Body of pancreas (tissue), 4 donors: Measurements from ENCODE around the gene GPHB5. TPM values are rescaled to one million over a fixed set of nuclear protein-coding genes. Genes with fewer than 3 reads are reported as not detected.

ENCODE experiments used
- ATAC-seq: fragments of 150-250 bp; one replicate; pipeline ENCODE4 v1.9.1; 2016
- DNase-seq, 4 donors: peaks; one replicate each; pipeline ENCODE4 v3.0.0-alpha.2; 2019
- H3K27ac ChIP-seq, 4 donors: fragments of 200-600 bp; sonication (generic); 1 replicate in 3 of 4; 2 replicates in 1 of 4; pipeline versions ENCODE4 v1.5.1 to v1.6.1; 2016 to 2019; ENCODE audit warnings: mild to moderate bottlenecking in 1 of 4, mixed read lengths in 1 of 4, moderate library complexity in 1 of 4
- H3K27me3 ChIP-seq, 2 donors: fragments of 200-600 bp; sonication (generic); one replicate each; pipeline ENCODE4 v1.6.0; 2016; ENCODE audit warnings: mild to moderate bottlenecking in 1 of 2
- H3K36me3 ChIP-seq, 2 donors: fragments of 200-600 bp; sonication (generic); replicated peaks in 1 of 2; 2 replicates each; pipeline ENCODE4 v1.5.1; 2016; ENCODE audit warnings: low read depth in 2 of 2; ENCODE audit not compliant: insufficient read depth in 1 of 2
- H3K4me1 ChIP-seq: fragments of 200-600 bp; sonication (generic); one replicate; pipeline ENCODE4 v1.6.0; 2016
- H3K4me3 ChIP-seq, 2 donors: fragments of 200-600 bp; sonication (generic); 1 replicate in 1 of 2; 2 replicates in 1 of 2; pipeline ENCODE4 v1.5.1; 2016 to 2019
- H3K9me3 ChIP-seq, 3 donors: fragments of 200-600 bp; sonication (generic); 1 replicate in 2 of 3; 2 replicates in 1 of 3; pipeline ENCODE4 v1.5.1; 2016
- CTCF ChIP-seq, 7 experiments: fragments of 450-650 bp in 4 of 7; fragments of 200-600 bp in 3 of 7; sonication (generic) in 3 of 7; IDR thresholded peaks; one replicate each; pipeline ENCODE4 v1.5.1; 2016 to 2019; ENCODE audit warnings: antibody characterized with exemption in 7 of 7
- POLR2A ChIP-seq, 3 donors: fragments of 450-650 bp; IDR thresholded peaks; one replicate each; pipeline ENCODE4 v1.6.1; 2016; ENCODE audit warnings: antibody characterized with exemption in 3 of 3, mild to moderate bottlenecking in 2 of 3
- WGBS, 2 donors: methylation state at CpG; one replicate each; pipeline ENCODE4 v1.1.5; 2017; 5-methylcytosine and 5-hydroxymethylcytosine counted together
- intact Hi-C: fragments of 100-400 bp; cut with DNase I; formaldehyde crosslinking; loops from one replicate; pipeline ENCODE4 v1.15.1; 2023
- total RNA-seq, 2 donors: library from RNA; depleted of rRNA; stranded (reverse); fragments of >200 nt; gene quantifications; one replicate each; pipeline ENCODE4 v1.1.0, GENCODE V29; 2016

GPHB5 gene
- total RNA-seq, 2 donors from 2014 or later = not detected

- H3K9me3 ChIP-seq = no peaks in the 10 kb centered on the region
- intact Hi-C loops = no loop called here
- DNase-seq = no peak
- TF ChIP-seq POLR2A (IDR thresholded peaks at IDR 0.05) (no peak), CTCF (IDR thresholded peaks at IDR 0.05) (no peak)
- no peak overlapping the region for H3K27ac ChIP-seq
- 67 to 70% methylated on average over 4 of the region's 4 CpGs for WGBS, 2 donors
- ATAC-seq = no peak
- H3K4me1 ChIP-seq = no peaks in the 10 kb centered on the region
- no peak overlapping the region for H3K4me3 ChIP-seq
- H3K36me3 ChIP-seq = no peaks in the 10 kb centered on the region
- no peaks in the 10 kb centered on the region for H3K27me3 ChIP-seq
Observed at GRCh38 chr14:63297372-63298063, 21.2 kb downstream of the GPHB5 start.

- 76 to 89% methylated on average over 6 of the region's 6 CpGs for WGBS, 2 donors
Observed at GRCh38 chr14:63296060-63296563, 22.6 kb downstream of the GPHB5 start.

GRCh38 chr14:63295231-63295685 lies 23.5 kb downstream of the GPHB5 start:
- Histone ChIP-seq H3K36me3 (no peaks in the 10 kb centered on the region), H3K9me3 (no peaks in the 10 kb centered on the region), H3K4me3 (no peak overlapping the region), H3K4me1 (no peaks in the 10 kb centered on the region), H3K27ac (peak overlapping the region in 2 of 4 donors; percentile 29 to 36), H3K27me3 (no peaks in the 10 kb centered on the region)
- WGBS, 2 donors = 68 to 78% methylated on average over 8 of the region's 8 CpGs
- no peak for DNase-seq
- intact Hi-C loops = no loop called here
- ATAC-seq = no peak
- no peak for TF ChIP-seq POLR2A (IDR thresholded peaks at IDR 0.05)
- TF ChIP-seq CTCF (IDR thresholded peaks at IDR 0.05) = no peak

More at GRCh38 chr14:63296060-63296563, 22.6 kb downstream of the GPHB5 start:
- no peak for TF ChIP-seq CTCF (IDR thresholded peaks at IDR 0.05)
- TF ChIP-seq POLR2A (IDR thresholded peaks at IDR 0.05) = no peak
- Histone ChIP-seq H3K36me3 (no peaks in the 10 kb centered on the region), H3K27me3 (no peaks in the 10 kb centered on the region), H3K9me3 (no peaks in the 10 kb centered on the region), H3K4me1 (no peaks in the 10 kb centered on the region), H3K4me3 (no peak overlapping the region), H3K27ac (peak overlapping the region in 2 of 4 donors; percentile 29 to 36)
- no peak for DNase-seq
- intact Hi-C loops = no loop called here
- peak; percentile 18 for ATAC-seq

- no peaks in the 10 kb centered on the region for H3K9me3 ChIP-seq
- no peaks in the 10 kb centered on the region for H3K4me1 ChIP-seq
- 86 to 88% methylated on average over 2 of the region's 2 CpGs for WGBS, 2 donors
- ATAC-seq (no peak), DNase-seq (no peak)
- intact Hi-C loops = no loop called here
- no peak for TF ChIP-seq CTCF (IDR thresholded peaks at IDR 0.05)
- no peak for TF ChIP-seq POLR2A (IDR thresholded peaks at IDR 0.05)
- H3K36me3 ChIP-seq = no peaks in the 10 kb centered on the region
- H3K27ac ChIP-seq = no peak overlapping the region
- no peaks in the 10 kb centered on the region for H3K27me3 ChIP-seq
- H3K4me3 ChIP-seq = no peak overlapping the region
Observed at GRCh38 chr14:63292805-63293204, 25.9 kb downstream of the GPHB5 start.
